H1 (cell line): ENCODE measurements around the gene IQCH. TPM values are rescaled to one million over a fixed set of nuclear protein-coding genes. Genes with fewer than 3 reads are reported as not detected.

ENCODE experiments used
- CTCF ChIA-PET: fragments of 300-600 bp; sonication (Branson Sonifier 250); formaldehyde crosslinking; loops from one replicate; lab custom pipeline; 2021; ENCODE audit not compliant: partially characterized antibody; lab: Charles Lee
- POLR2A ChIA-PET: fragments of 300-600 bp; sonication (Branson Sonifier 250); formaldehyde crosslinking; loops from one replicate; lab custom pipeline; 2021; ENCODE audit warnings: inconsistent platforms; ENCODE audit not compliant: partially characterized antibody; lab: Charles Lee
- DNase-seq, 2 experiments: peaks; one replicate each; pipeline versions ENCODE4 v3.0.0 to v3.0.0-alpha.2; 2010 to 2022; ENCODE audit warnings: low spot score in 2 of 2, low read depth in 1 of 2, mixed read lengths in 1 of 2
- FAIRE-seq: peaks from 2 replicates; lab custom pipeline; 2011; peaks lifted over from hg19 to GRCh38; lab: Jason Lieb, UNC
- H2AFZ ChIP-seq: 2 replicates; pipeline ENCODE4 v1.8.1; 2012; ENCODE audit warnings: low read length, inconsistent platforms
- H2AK5ac ChIP-seq: 2 replicates; pipeline ENCODE4 v1.6.1; 2013; ENCODE audit warnings: low read depth, low read length
- H2BK120ac ChIP-seq: replicated peaks from 2 replicates; pipeline ENCODE3; 2013; ENCODE audit warnings: low read depth, low read length, inconsistent platforms
- H2BK12ac ChIP-seq: 2 replicates; pipeline ENCODE4 v1.6.1; 2013; ENCODE audit warnings: low read depth, low read length
- H2BK15ac ChIP-seq: 2 replicates; pipeline ENCODE4 v1.6.1; 2013; ENCODE audit warnings: low read length
- H2BK20ac ChIP-seq: 2 replicates; pipeline ENCODE4 v1.6.1; 2013; ENCODE audit warnings: low read length
- H2BK5ac ChIP-seq: 2 replicates; pipeline ENCODE4 v1.6.1; 2013; ENCODE audit warnings: low read depth, low read length
- H3K14ac ChIP-seq: 2 replicates; pipeline ENCODE4 v1.6.1; 2013; ENCODE audit warnings: inconsistent platforms; ENCODE audit not compliant: insufficient read length
- H3K18ac ChIP-seq: 2 replicates; pipeline ENCODE4 v1.6.1; 2013; ENCODE audit warnings: low read length; ENCODE audit errors: extremely low read depth
- H3K23ac ChIP-seq: 2 replicates; pipeline ENCODE4 v1.6.1; 2013; ENCODE audit warnings: inconsistent platforms; ENCODE audit not compliant: insufficient read length
- H3K23me2 ChIP-seq: 2 replicates; pipeline ENCODE4 v1.6.1; 2013; ENCODE audit warnings: low read depth, low read length
- H3K27ac ChIP-seq: 2 replicates; pipeline ENCODE4 v1.6.1; 2011; ENCODE audit warnings: low read depth, low read length, inconsistent platforms
- H3K27me3 ChIP-seq, 4 experiments: replicated peaks in 1 of 4; 1 replicate in 1 of 4; 2 replicates in 3 of 4; pipeline versions ENCODE4 v1.6.1 to v1.8.1; 2011 to 2013; ENCODE audit warnings: low read length in 3 of 4, mild to moderate bottlenecking in 3 of 4, inconsistent platforms in 2 of 4, mixed read lengths in 2 of 4, moderate library complexity in 1 of 4; ENCODE audit not compliant: control insufficient read depth in 3 of 4, insufficient read depth in 3 of 4; ENCODE audit errors: extremely low read depth in 1 of 4
- H3K36me3 ChIP-seq, 4 experiments: 2 replicates each; pipeline versions ENCODE4 v1.6.1 to v1.8.1; 2011 to 2013; ENCODE audit warnings: mild to moderate bottlenecking in 4 of 4, low read length in 3 of 4, moderate library complexity in 2 of 4, control low read depth in 1 of 4, inconsistent platforms in 1 of 4; ENCODE audit not compliant: insufficient read depth in 4 of 4, control insufficient read depth in 2 of 4
- H3K4ac ChIP-seq: replicated peaks from 2 replicates; pipeline ENCODE3; 2013; ENCODE audit warnings: low read length, low read depth, mixed read lengths, inconsistent platforms; ENCODE audit not compliant: insufficient read length
- H3K4me1 ChIP-seq, 4 experiments: replicated peaks in 1 of 4; 1 replicate in 1 of 4; 2 replicates in 3 of 4; pipeline versions ENCODE4 v1.6.1 to v1.8.1; 2011 to 2013; ENCODE audit warnings: low read length in 3 of 4, inconsistent platforms in 2 of 4, mixed read lengths in 1 of 4; ENCODE audit not compliant: insufficient read depth in 4 of 4, control insufficient read depth in 3 of 4
- H3K4me2 ChIP-seq, 2 experiments: 2 replicates each; pipeline versions ENCODE4 v1.6.1 to v1.8.1; 2011 to 2013; ENCODE audit warnings: low read depth in 2 of 2, low read length in 2 of 2, control low read depth in 1 of 2, inconsistent platforms in 1 of 2, mild to moderate bottlenecking in 1 of 2; ENCODE audit not compliant: insufficient read depth in 1 of 2
- H3K4me3 ChIP-seq, 4 experiments: fragments of 200-600, 300-600 bp in 1 of 4; sonication (generic), shearing (Covaris generic), sonication (Bioruptor Twin) in 1 of 4; 2 replicates each; pipeline versions ENCODE4 v1.5.1 to v1.8.1; 2011 to 2016; ENCODE audit warnings: low read length in 4 of 4, low read depth in 3 of 4, control low read depth in 2 of 4, inconsistent platforms in 2 of 4, mild to moderate bottlenecking in 2 of 4, mixed read lengths in 1 of 4, moderate library complexity in 1 of 4; ENCODE audit not compliant: insufficient read depth in 2 of 4; ENCODE audit errors: extremely low read depth in 1 of 4
- H3K56ac ChIP-seq: replicated peaks from 2 replicates; pipeline ENCODE3; 2013; ENCODE audit warnings: low read depth, mild to moderate bottlenecking, mixed read lengths, low read length, inconsistent platforms; ENCODE audit not compliant: insufficient read length
- H3K79me1 ChIP-seq: 2 replicates; pipeline ENCODE4 v1.6.1; 2013; ENCODE audit warnings: low read depth, low read length, control low read depth
- H3K79me2 ChIP-seq, 2 experiments: 2 replicates each; pipeline versions ENCODE4 v1.6.1 to v1.8.1; 2012 to 2013; ENCODE audit warnings: low read length in 2 of 2, mild to moderate bottlenecking in 2 of 2, inconsistent platforms in 1 of 2; ENCODE audit not compliant: insufficient read depth in 2 of 2, control insufficient read depth in 1 of 2
- H3K9ac ChIP-seq, 4 experiments: replicated peaks in 1 of 4; 1 replicate in 1 of 4; 2 replicates in 3 of 4; pipeline versions ENCODE4 v1.6.1 to v1.8.1; 2011 to 2013; ENCODE audit warnings: low read depth in 3 of 4, low read length in 3 of 4, control low read depth in 2 of 4, mild to moderate bottlenecking in 2 of 4, moderate library complexity in 2 of 4, inconsistent platforms in 1 of 4; ENCODE audit errors: extremely low read depth in 1 of 4
- H3K9me3 ChIP-seq, 2 experiments: 2 replicates each; pipeline versions ENCODE4 v1.6.1 to v1.8.1; 2012 to 2013; ENCODE audit warnings: mild to moderate bottlenecking in 2 of 2, moderate library complexity in 2 of 2, control low read depth in 1 of 2, inconsistent platforms in 1 of 2, low read depth in 1 of 2, low read length in 1 of 2, mixed read lengths in 1 of 2; ENCODE audit not compliant: insufficient read depth in 2 of 2
- H4K20me1 ChIP-seq, 2 experiments: replicated peaks in 1 of 2; 2 replicates each; pipeline versions ENCODE3 to v1.8.1; 2011 to 2013; ENCODE audit warnings: inconsistent platforms in 2 of 2, low read length in 2 of 2, mild to moderate bottlenecking in 1 of 2; ENCODE audit not compliant: insufficient read depth in 2 of 2, control insufficient read depth in 1 of 2
- H4K5ac ChIP-seq: 2 replicates; pipeline ENCODE4 v1.6.1; 2013; ENCODE audit warnings: low read length, low read depth, mixed read lengths, inconsistent platforms; ENCODE audit not compliant: insufficient read length
- H4K8ac ChIP-seq: 2 replicates; pipeline ENCODE4 v1.8.0; 2013; ENCODE audit warnings: mild to moderate bottlenecking, moderate library complexity, low read length, inconsistent platforms; ENCODE audit not compliant: insufficient read depth; ENCODE audit errors: extremely low read depth
- H4K91ac ChIP-seq: replicated peaks from 2 replicates; pipeline ENCODE3; 2013; ENCODE audit warnings: low read length, mixed read lengths, inconsistent platforms; ENCODE audit not compliant: insufficient read length
- BRCA1 ChIP-seq: IDR thresholded peaks from 2 replicates; pipeline ENCODE4 v1.6.1; 2012; ENCODE audit warnings: low read depth, low read length, improper control_type of control experiment
- JUND ChIP-seq: IDR thresholded peaks from 2 replicates; pipeline ENCODE4 v1.6.1; 2011; ENCODE audit warnings: mild to moderate bottlenecking, improper control_type of control experiment, low read length
- WGBS, 2 experiments: shearing (Covaris generic) in 1 of 2; methylation state at CpG; one replicate each; pipeline versions ENCODE4 v1.1.6 to v1.1.7; 2013 to 2015; ENCODE audit warnings: low lambda C conversion rate in 2 of 2, mixed read lengths in 2 of 2, inconsistent platforms in 1 of 2, low coverage in 1 of 2, missing lambda C conversion rate in 1 of 2; ENCODE audit not compliant: insufficient replicate concordance in 2 of 2, insufficient coverage in 1 of 2, insufficient read length in 1 of 2; ENCODE audit errors: extremely low coverage in 1 of 2, missing lambda C conversion rate in 1 of 2; 5-methylcytosine and 5-hydroxymethylcytosine counted together
- polyA plus RNA-seq, 7 experiments: library from polyadenylated mRNA; depleted of rRNA in 3 of 7; stranded (reverse) in 5 of 7; unstranded in 2 of 7; fragments of >200 nt in 5 of 7; fragments of 200-250 nt in 2 of 7; gene quantifications; 1 replicate in 5 of 7; 2 replicates in 1 of 7; 4 replicates in 1 of 7; pipeline versions ENCODE4 v1.2.1 to v1.2.3, GENCODE V29; 2011 to 2013; ENCODE audit warnings: missing spikeins in 2 of 7, mixed read lengths in 2 of 7
- total RNA-seq: library from RNA; stranded (reverse); fragmentation: NEBNext Ultra II Directional; extraction: Animal tissue kit (Norgen Biotek cat#: 25700); gene quantifications from 2 replicates; pipeline ENCODE4 v1.2.1, GENCODE V29; 2021

Gene IQCH
- total and polyA plus RNA-seq, 2 of the 8 experiments (the other 6 are each of a cell fraction or from before 2014, with no cell fraction given) = 0.60 to 1.9 TPM

DNA sequence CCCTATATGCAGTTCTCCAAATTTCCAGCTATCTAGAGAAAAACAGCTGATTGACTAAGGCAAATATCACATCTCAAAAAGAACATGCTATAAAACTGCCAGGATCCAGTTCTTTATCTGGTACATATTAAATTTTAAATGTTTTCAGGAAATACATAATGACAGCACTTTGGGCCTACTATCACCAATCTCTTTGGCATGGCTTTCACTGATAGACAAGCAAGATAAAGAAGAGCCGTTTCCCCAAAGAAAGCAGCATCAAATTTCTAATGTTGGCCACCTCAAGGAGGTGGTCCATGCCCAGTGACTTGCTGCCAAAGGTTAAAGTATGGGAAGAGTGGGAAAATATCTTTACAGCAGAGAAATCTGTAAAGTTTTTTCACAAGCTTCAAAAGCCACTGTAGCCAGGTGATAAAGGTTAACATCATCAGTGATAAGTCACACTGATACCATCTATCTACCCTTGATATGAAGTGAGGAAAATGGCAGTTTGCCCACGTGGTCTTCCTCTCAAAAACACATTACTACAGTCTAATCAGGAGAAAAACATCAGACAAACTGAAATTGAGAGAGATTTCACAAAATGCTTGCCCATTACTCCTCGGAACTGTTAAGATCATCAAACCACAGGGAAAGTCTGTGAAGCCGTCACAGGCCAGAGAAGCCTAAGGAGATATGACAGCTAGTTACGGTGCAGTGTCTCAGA is 220.0 kb downstream of the IQCH start:
- no peak overlapping the region for H3K4me2 ChIP-seq
- H3K56ac ChIP-seq = no peak overlapping the region
- H3K36me3 ChIP-seq = no peaks in the 10 kb centered on the region
- no peak overlapping the region for H3K4ac ChIP-seq
- ChIA-PET CTCF (interaction anchor here (1.1 kb wide), 1 partner anchor 17 kb away, joined by 3 read pairs; no protein-coding TSS in a partner anchor), POLR2A (no interaction called here)
- no peak overlapping the region for H3K18ac ChIP-seq
- H3K27ac ChIP-seq = no peak overlapping the region
- H3K23me2 ChIP-seq = no peaks in the 10 kb centered on the region; the same call in 1 of the 2 replicates
- FAIRE-seq (no peak), DNase-seq (no peak)
- H3K9me3 ChIP-seq = no peaks in the 10 kb centered on the region
- H3K14ac ChIP-seq = no peak overlapping the region
- H3K79me1 ChIP-seq = no peaks in the 10 kb centered on the region
- WGBS, 2 experiments = 91% methylated on average over 5 of the region's 5 CpGs; no CpG with 5 or more reads in 1 of the 2 experiments
- no peak for TF ChIP-seq JUND
- no peak for TF ChIP-seq BRCA1
- H3K9ac ChIP-seq = no peak overlapping the region
- H4K91ac ChIP-seq = no peak overlapping the region
- no peak overlapping the region for H2BK5ac ChIP-seq
- no peak overlapping the region for H2BK120ac ChIP-seq
- H2AK5ac ChIP-seq = no peak overlapping the region
- no peak overlapping the region for H2BK20ac ChIP-seq
- no peak overlapping the region for H4K5ac ChIP-seq
- no peak overlapping the region for H2BK15ac ChIP-seq
- H2AFZ ChIP-seq = no peak overlapping the region
- H2BK12ac ChIP-seq = no peak overlapping the region
- H4K8ac ChIP-seq = no peak overlapping the region
- H3K4me3 ChIP-seq = no peak overlapping the region
- H4K20me1 ChIP-seq = no peaks in the 10 kb centered on the region
- H3K4me1 ChIP-seq = no peaks in the 10 kb centered on the region
- H3K79me2 ChIP-seq = no peaks in the 10 kb centered on the region
- no peaks in the 10 kb centered on the region for H3K27me3 ChIP-seq
- H3K23ac ChIP-seq = no peak overlapping the region
